Stimulated activated CD4-positive, alpha-beta T cell treated with anti-CD3 and anti-CD28 coated beads, Interleukin-2, amount 100 ng/mL, for 24 hours (primary cell): ENCODE measurements around the gene TAF1A.

Experiments used
- DNase-seq, 2 donors: peaks; one replicate each; pipeline ENCODE4 v3.0.0-alpha.2; 2020

TAF1A gene

DNA sequence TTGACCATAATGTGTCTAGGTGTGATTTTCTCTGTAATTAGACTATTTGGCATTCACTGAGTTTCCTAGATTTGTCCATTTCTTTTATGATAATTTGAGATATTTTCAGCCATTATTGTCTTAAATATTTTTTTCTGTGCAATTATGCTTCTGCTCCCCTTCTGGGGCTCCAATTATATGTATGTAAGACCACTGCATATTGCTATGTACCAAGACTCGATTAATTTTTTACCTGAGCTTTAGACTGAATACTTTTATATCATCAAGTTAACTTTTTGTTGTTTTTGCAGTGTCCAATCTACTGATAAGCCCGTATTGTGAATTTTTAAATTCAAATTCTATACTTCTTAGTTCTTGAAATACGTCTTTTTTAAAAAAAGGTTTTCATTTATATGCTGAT is 5.1 kb upstream of the TAF1A start:
- DNase-seq = no peak

- no peak for DNase-seq
Observed at GRCh38 chr1:222592171-222592570, 2.4 kb upstream of the TAF1A start.

- DNase-seq = no peak
Observed at GRCh38 chr1:222588135-222588534, 1.6 kb downstream of the TAF1A start.

DNA sequence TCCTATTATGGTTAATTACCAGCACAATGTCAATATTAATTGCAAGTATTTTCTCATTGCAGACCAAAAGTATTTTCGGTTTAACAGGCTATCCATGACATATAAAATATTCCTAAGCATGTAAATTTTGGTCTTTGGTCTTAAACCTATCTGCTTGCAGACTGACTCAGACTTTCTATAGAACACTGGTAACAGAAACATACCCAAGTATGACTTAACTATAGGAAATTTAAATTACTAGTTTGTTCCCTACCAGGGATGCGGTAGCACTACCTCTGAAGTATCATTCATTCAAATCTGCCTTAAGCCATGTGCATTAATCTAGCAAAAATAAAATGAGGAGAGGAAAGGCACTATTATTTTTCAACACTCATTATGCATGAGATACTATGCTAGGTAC is 2.9 kb downstream of the TAF1A start:
- no peak for DNase-seq

DNA sequence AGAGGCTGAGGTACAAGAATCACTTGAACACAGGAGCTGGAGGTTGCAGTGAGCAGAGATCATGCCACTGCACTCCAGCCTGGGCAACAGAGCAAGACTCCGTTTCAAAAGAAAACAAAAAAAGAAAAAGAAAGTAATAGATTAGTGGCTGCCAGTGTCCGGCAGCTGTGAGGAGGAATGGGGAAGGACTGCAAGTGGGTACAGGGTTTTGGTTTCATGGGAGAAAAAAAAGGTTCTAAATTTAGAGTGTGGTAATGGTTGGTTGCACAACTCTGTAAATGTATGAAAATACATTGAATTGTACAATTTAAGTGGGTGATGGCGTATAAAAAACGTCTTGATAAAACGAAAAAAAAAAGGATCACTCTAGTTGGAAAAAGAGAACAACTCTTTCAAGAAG is 6.7 kb downstream of the TAF1A start:
- no peak for DNase-seq

DNA sequence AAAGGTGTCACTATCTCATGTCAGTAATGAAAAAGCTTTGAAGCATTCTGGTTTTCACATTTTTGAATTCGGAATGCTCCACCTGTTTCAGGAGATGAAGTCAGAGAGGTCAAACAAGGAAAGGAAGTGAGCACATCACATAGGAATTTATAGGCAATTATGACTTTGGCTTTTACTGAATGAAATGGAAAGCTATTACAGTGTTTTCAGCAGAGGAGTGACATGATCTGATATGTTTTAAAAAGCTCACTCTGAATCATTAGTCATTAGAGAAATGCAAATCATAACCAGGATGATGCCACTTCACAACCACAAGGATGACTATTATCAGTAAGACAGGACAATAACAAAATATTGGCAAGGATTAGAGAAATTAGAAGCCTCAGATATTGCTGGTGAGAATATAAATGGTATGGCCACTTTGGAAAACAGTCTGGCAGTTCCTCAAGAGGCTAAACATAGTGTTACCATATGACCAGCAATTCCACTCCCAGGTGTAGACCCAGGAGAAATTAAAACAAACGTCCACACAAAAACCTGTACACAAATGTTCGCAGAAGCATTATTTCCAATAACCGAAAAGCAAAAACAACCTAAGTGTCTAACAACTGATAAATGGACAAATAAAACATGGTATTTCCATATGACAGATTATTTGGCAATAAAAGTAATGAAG is 7.5 kb downstream of the TAF1A start:
- no peak for DNase-seq

- DNase-seq = no peak
Observed at GRCh38 chr1:222579316-222579715, 10.4 kb downstream of the TAF1A start.

DNA sequence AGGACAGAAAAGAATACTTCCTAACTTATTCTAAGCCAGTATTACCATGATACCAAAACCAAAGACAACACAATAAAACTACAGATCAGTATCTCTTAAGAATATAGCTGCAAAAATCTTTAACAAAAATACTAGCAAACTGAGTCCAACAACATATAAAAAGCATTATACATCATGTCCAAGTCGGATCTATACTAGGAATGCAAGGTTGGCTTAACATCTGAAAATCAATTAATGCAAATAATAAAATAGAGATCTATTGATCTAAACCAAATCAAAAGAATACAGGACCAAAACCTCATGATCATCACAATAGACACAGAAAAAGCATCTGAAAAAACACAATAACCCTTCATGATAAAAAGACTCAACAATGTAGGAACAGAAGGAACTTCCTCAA is 18.9 kb downstream of the TAF1A start:
- DNase-seq = no peak

DNA sequence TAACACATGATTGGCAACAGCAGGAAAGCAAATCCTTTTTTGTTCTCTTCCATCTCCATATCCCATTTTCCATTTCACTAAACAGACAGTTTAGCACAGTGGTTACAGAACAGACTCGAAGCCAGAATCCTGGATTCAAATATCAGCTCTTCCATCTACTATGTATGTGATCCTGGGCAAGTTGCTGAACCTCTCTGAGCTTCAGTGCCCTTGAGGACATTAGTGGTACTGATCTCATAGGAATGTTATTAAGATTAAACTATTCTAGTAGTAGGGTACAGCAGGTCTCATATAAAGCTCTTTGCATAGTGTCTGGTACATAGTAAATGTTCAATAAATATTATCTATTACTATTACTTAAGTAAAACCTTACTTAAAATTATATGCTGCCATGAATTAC is 28.1 kb downstream of the TAF1A start:
- no peak for DNase-seq

- no peak for DNase-seq
Observed at GRCh38 chr1:222557574-222557973, 32.2 kb downstream of the TAF1A start.

- DNase-seq = no peak
Observed at GRCh38 chr1:222557148-222557547, 32.6 kb downstream of the TAF1A start.

DNA sequence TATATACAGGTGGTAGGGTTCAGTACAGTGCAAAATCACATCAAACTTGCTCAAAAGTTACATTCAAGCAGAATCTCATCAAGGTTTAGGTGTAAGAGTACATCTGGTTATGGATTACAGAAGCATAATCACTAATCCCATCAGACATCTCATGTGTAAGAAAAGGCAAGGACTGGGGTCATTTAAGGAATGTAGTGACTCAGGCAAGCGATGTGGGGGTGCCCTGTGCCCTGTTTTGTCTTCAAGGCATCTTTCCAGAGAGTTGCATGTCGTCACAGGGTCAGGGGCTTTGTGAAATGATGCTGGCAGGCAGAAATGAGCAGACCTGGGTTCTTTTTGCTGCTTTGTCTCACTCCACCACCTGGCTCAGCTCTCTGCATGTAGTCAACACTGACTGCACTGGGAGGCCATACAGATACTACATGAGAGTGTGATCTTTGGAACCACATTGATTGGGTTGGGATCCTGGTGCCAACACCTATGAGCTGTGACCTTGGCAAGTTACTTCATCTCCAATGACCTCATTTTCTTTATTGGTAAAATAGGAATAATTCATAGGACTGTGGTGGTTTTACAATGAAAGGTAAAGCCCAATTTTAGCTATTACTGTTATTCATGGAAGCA is 33.6 kb downstream of the TAF1A start:
- DNase-seq = no peak

- no peak for DNase-seq
Observed at GRCh38 chr1:222554177-222554576, 35.6 kb downstream of the TAF1A start.

GRCh38 chr1:222552882-222553281 is 36.9 kb downstream of the TAF1A start:
- no peak for DNase-seq

DNA sequence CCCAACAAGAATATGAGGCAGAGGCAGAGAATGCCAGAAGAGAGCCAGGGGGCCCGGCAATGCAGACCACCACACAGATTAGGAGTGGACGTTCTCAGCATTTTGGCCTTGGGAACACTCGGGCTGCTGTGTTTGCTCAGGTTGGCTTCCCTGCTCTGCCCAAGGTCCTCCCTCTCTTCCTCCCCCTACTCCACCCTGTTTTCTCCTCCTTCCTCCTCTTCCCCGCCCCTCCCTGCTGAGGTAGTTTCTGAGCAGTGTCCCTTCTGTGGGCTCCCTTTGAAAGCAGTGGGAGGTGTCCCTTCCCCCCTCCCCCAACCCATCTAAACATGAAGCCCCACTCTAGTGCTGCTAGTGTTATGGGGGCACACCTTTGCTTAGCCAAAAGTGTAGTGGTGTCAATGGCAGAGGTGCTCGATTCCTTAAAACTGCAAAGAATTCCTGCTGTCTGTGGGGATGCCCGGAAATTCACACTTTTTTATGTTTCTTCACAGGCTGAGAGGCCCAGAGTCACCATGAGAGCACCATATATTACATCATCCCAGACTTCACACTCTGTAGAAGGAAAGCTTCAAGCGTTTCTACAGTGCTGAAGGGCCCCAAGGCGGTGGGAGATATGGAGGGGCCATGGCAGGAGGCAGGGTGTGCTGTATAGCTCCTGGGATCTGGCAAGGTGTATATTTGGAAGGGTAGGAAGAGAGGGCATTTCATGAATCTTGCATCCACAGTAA is 41.6 kb downstream of the TAF1A start, which contains the start of gene HHIPL2:
Gene HHIPL2 (minus strand): TSS at position 161 of the 728 bp plus-strand sequence. CDS start 60 bp downstream, at position 101.
- no peak for DNase-seq

DNA sequence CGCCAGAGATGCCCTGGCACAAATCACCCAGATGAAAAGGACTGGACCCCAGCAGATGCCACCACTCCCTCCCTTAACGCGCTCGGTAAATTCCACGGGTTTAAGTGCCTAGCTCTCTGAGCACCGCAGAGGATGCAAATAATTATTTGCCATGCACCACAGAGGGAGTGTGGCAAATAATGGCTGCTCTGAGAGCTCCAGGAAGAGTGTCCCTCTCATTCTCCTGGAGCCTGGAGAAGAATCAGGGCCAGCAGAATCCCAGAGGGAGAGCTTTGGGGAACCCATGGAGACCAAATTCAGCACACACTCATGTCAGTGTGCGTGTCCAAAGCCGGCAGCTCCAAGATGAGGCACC is 42.5 kb downstream of the TAF1A start:
- DNase-seq = no peak

- no peak for DNase-seq
Observed at GRCh38 chr1:222546548-222547259, 43.0 kb downstream of the TAF1A start.

GRCh38 chr1:222546091-222546490 is 43.6 kb downstream of the TAF1A start:
- DNase-seq = no peak

DNA sequence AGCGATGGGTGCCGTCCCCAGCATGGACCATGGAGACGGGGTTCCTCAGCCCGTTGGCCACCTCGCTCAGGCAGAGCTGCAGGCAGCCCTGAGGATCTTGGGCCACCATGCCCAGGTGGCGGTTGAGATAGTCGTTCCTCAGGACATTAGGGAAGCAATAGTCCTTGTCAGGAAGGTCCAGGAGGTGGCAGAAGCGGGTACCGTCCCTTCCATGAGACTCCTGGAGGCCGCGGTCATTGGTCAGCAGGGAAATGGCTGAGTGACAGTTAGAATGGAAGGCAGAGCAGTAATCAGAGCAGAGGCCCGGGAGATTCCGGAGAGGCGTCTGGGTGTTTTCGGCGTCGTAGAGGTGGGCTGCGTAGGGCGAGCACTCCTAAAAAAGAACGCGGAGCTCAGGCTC is 45.9 kb downstream of the TAF1A start:
- DNase-seq = no peak

DNA sequence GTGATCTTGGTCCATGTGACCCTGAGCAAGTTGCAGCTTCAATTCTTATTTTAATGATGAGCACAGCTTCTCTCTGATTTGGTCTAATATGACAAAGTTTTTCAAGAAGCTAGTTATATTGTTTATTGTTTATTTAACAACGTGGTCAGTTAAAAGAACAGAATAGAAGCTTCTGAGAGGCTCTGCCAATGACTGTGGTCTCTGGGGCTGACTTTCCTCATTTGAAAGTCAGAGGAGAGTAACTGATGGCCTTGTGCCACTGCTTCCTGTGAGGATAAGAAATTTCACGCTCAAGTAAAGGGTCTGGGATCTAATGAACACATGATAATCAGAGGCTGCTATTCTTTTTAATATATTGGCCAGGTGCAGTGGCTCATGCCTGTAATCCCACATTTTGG is 49.1 kb downstream of the TAF1A start:
- no peak for DNase-seq

- DNase-seq = no peak
Observed at GRCh38 chr1:222539951-222540597, 49.7 kb downstream of the TAF1A start.

DNA sequence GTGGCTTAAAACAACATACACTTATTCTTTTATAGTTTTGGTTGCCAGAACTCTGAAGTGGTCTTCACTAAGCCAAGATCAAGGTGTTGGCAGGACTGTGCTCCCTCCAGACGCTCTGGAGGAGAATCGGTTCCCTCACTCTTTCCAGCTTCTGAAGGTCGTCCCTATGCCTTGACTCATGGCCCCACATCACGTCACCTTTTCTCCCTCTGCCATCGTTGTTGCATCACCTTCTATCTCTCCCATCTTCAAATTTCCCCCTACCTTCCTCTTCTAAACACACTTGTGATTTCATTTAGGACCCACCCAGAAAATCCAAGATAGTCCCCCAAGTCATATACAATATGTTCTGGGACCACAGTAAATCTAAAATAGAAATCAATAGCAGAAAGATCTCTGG is 54.3 kb downstream of the TAF1A start:
- no peak for DNase-seq

- DNase-seq = no peak
Observed at GRCh38 chr1:222530852-222531251, 58.9 kb downstream of the TAF1A start.
